ENCODE results near the gene SOWAHC. TPM values are rescaled to one million over a fixed set of nuclear protein-coding genes. Genes with fewer than 3 reads are reported as not detected.

Gene SOWAHC
- total and polyA plus RNA-seq, 2 of the 13 experiments (the other 11 are each of a cell fraction or from before 2014, with no cell fraction given) = 21.2 to 22.5 TPM

DNA sequence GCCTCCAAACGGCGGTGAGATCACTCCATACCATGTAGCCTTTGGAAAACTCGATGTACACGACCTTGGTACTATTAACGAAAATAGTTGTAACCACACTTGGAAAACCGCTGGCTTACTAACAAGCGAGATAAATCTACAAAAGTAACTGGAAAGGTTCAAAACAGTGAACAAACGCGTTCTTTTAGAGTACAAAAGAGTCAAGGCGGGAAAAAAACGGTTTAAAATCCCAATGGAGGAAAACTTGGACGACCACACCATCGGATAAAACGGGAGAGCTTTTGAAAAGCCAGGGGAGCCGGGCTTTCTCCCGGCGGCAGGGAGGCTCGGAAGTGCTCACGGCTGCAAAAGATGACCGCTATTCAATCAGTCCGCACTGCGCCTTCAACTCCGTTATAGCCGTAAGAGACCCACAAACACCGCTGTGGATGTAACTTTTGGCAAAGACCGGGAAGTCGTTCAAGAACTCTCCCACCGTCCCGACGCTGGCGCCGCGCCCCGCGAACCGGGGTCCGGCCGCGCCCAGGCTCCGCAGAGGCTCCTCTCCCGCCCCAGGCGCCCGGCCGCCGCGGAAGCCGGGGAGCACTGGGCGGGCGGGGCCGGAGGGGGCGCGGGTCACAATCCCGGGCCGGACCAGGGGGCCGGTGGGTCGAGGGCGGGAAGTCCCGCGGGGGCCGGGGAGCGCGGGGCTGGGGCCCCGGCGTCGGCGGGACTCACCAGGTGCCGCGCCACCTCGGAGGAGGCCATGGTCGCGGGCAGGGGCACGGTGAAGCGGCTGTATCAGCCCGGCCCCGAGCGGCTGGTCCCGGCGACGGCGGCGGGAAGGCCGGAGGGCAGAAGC, 863 bp upstream of the SOWAHC start (continued):
- TF ChIP-seq, protein P1, sequence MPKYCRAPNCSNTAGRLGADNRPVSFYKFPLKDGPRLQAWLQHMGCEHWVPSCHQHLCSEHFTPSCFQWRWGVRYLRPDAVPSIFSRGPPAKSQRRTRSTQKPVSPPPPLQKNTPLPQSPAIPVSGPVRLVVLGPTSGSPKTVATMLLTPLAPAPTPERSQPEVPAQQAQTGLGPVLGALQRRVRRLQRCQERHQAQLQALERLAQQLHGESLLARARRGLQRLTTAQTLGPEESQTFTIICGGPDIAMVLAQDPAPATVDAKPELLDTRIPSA (CRISPR knock-in tag; IDR thresholded peaks at IDR 0.05; ENCODE audit: borderline replicate concordance) = peak; percentile 88; the same call in 1 of the 2 replicates
- TF ChIP-seq POLR2AphosphoS5 (IDR thresholded peaks at IDR 0.05; ENCODE audit: low read depth, low read length) = no peak
- no peak for TF ChIP-seq YEATS2 (CRISPR knock-in tag; IDR thresholded peaks at IDR 0.05; ENCODE audit: borderline replicate concordance)
- TF ChIP-seq, protein P2, sequence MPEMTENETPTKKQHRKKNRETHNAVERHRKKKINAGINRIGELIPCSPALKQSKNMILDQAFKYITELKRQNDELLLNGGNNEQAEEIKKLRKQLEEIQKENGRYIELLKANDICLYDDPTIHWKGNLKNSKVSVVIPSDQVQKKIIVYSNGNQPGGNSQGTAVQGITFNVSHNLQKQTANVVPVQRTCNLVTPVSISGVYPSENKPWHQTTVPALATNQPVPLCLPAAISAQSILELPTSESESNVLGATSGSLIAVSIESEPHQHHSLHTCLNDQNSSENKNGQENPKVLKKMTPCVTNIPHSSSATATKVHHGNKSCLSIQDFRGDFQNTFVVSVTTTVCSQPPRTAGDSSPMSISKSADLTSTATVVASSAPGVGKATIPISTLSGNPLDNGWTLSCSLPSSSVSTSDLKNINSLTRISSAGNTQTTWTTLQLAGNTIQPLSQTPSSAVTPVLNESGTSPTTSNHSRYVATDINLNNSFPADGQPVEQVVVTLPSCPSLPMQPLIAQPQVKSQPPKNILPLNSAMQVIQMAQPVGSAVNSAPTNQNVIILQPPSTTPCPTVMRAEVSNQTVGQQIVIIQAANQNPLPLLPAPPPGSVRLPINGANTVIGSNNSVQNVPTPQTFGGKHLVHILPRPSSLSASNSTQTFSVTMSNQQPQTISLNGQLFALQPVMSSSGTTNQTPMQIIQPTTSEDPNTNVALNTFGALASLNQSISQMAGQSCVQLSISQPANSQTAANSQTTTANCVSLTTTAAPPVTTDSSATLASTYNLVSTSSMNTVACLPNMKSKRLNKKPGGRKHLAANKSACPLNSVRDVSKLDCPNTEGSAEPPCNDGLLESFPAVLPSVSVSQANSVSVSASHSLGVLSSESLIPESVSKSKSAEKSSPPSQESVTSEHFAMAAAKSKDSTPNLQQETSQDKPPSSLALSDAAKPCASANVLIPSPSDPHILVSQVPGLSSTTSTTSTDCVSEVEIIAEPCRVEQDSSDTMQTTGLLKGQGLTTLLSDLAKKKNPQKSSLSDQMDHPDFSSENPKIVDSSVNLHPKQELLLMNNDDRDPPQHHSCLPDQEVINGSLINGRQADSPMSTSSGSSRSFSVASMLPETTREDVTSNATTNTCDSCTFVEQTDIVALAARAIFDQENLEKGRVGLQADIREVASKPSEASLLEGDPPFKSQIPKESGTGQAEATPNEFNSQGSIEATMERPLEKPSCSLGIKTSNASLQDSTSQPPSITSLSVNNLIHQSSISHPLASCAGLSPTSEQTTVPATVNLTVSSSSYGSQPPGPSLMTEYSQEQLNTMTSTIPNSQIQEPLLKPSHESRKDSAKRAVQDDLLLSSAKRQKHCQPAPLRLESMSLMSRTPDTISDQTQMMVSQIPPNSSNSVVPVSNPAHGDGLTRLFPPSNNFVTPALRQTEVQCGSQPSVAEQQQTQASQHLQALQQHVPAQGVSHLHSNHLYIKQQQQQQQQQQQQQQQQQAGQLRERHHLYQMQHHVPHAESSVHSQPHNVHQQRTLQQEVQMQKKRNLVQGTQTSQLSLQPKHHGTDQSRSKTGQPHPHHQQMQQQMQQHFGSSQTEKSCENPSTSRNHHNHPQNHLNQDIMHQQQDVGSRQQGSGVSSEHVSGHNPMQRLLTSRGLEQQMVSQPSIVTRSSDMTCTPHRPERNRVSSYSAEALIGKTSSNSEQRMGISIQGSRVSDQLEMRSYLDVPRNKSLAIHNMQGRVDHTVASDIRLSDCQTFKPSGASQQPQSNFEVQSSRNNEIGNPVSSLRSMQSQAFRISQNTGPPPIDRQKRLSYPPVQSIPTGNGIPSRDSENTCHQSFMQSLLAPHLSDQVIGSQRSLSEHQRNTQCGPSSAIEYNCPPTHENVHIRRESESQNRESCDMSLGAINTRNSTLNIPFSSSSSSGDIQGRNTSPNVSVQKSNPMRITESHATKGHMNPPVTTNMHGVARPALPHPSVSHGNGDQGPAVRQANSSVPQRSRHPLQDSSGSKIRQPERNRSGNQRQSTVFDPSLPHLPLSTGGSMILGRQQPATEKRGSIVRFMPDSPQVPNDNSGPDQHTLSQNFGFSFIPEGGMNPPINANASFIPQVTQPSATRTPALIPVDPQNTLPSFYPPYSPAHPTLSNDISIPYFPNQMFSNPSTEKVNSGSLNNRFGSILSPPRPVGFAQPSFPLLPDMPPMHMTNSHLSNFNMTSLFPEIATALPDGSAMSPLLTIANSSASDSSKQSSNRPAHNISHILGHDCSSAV (CRISPR knock-in tag; IDR thresholded peaks at IDR 0.05; ENCODE audit: borderline replicate concordance) = no peak
- TF ChIP-seq, protein P3, sequence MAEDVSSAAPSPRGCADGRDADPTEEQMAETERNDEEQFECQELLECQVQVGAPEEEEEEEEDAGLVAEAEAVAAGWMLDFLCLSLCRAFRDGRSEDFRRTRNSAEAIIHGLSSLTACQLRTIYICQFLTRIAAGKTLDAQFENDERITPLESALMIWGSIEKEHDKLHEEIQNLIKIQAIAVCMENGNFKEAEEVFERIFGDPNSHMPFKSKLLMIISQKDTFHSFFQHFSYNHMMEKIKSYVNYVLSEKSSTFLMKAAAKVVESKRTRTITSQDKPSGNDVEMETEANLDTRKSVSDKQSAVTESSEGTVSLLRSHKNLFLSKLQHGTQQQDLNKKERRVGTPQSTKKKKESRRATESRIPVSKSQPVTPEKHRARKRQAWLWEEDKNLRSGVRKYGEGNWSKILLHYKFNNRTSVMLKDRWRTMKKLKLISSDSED (CRISPR knock-in tag; IDR thresholded peaks at IDR 0.05) = no peak
- 0 out of 3 replicates have a peak, but pooled peaks have one; percentile 15 for TF ChIP-seq MXI1 (IDR thresholded peaks at IDR 0.05; ENCODE audit: borderline replicate concordance, low read depth, low read length)
- no peak for TF ChIP-seq NFIB (CRISPR knock-in tag; IDR thresholded peaks at IDR 0.05; ENCODE audit: borderline replicate concordance)
- no peak for TF ChIP-seq ZSCAN31 (CRISPR knock-in tag; IDR thresholded peaks at IDR 0.05; ENCODE audit: low read depth)
- peak; percentile 17 for TF ChIP-seq MEIS2 (CRISPR knock-in tag; IDR thresholded peaks at IDR 0.05)
- TF ChIP-seq ZNF616 (CRISPR knock-in tag; IDR thresholded peaks at IDR 0.05; ENCODE audit: low read depth) = peak; percentile 15; the same call in 1 of the 2 replicates
- TF ChIP-seq ZNF251 (CRISPR knock-in tag; IDR thresholded peaks at IDR 0.05) = no peak
- TF ChIP-seq ASH2L (IDR thresholded peaks at IDR 0.05; ENCODE audit: insufficient read length, low read depth, low read length) = peak; percentile 74
- no peak for TF ChIP-seq NRL (CRISPR knock-in tag; IDR thresholded peaks at IDR 0.05; ENCODE audit: borderline replicate concordance)
- peak; percentile 73 for TF ChIP-seq AGO2 (optimal IDR thresholded peaks at IDR 0.05; ENCODE audit: low read depth, low read length)
- no peak for TF ChIP-seq FOXA3 (CRISPR knock-in tag; IDR thresholded peaks at IDR 0.05)
- no peak for TF ChIP-seq SP5 (CRISPR knock-in tag; IDR thresholded peaks at IDR 0.05; ENCODE audit: borderline replicate concordance, low read depth)
- TF ChIP-seq GLI4 (CRISPR knock-in tag; IDR thresholded peaks at IDR 0.05; ENCODE audit: borderline replicate concordance) = 0 out of 2 replicates have a peak, but pooled peaks have one; percentile 73
- 0 out of 2 replicates have a peak, but pooled peaks have one; percentile 14 for TF ChIP-seq CREM (IDR thresholded peaks at IDR 0.05)
- TF ChIP-seq CREM (CRISPR knock-in tag; IDR thresholded peaks at IDR 0.05) = no peak
- TF ChIP-seq CHCHD3 (CRISPR knock-in tag; IDR thresholded peaks at IDR 0.05) = peak; percentile 22; the same call in 1 of the 2 replicates
